Measurements from ENCODE around the gene KLC1. TPM values are rescaled to one million over a fixed set of nuclear protein-coding genes. Genes with fewer than 3 reads are reported as not detected.
"Not testable (repeated sequence)": the region's sequence is repeated elsewhere in the genome, so short reads cannot be mapped to it uniquely, and the experiment has no call there.

KLC1 gene
- total and polyA plus RNA-seq, 2 of the 8 experiments (the other 6 are each of a cell fraction or from before 2014, with no cell fraction given), result 84.6 to 134 TPM

- not testable (repeated sequence) for H3K79me2 ChIP-seq (ENCODE audit: control insufficient read depth in 1 of 2, insufficient read depth in 2 of 2, low read length in 2 of 2); H2BK5ac ChIP-seq (ENCODE audit: low read depth, low read length); H2BK20ac ChIP-seq (ENCODE audit: low read length); H3K56ac ChIP-seq (replicated peaks; ENCODE audit: insufficient read length, low read depth, low read length); H3K18ac ChIP-seq (ENCODE audit: extremely low read depth, low read length); H3K23ac ChIP-seq (ENCODE audit: insufficient read length); H2BK12ac ChIP-seq (ENCODE audit: low read depth, low read length); H3K23me2 ChIP-seq (ENCODE audit: low read depth, low read length); FAIRE-seq; H3K4me1 ChIP-seq (replicated peaks in 1 of 4; ENCODE audit: control insufficient read depth in 3 of 4, insufficient read depth in 4 of 4, low read length in 3 of 4); H3K79me1 ChIP-seq (ENCODE audit: low read depth, low read length); DNase-seq (ENCODE audit: low read depth in 1 of 2, low spot score in 2 of 2); H4K5ac ChIP-seq (ENCODE audit: insufficient read length, low read depth, low read length); H2AFZ ChIP-seq (ENCODE audit: low read length); H3K9ac ChIP-seq (replicated peaks in 1 of 4; ENCODE audit: extremely low read depth in 1 of 4, low read depth in 3 of 4, low read length in 3 of 4); H4K91ac ChIP-seq (replicated peaks; ENCODE audit: insufficient read length, low read length); H2BK15ac ChIP-seq (ENCODE audit: low read length); H4K8ac ChIP-seq (ENCODE audit: extremely low read depth, insufficient read depth, low read length); H4K20me1 ChIP-seq (replicated peaks in 1 of 2; ENCODE audit: control insufficient read depth in 1 of 2, insufficient read depth in 2 of 2, low read length in 2 of 2); H2BK120ac ChIP-seq (replicated peaks; ENCODE audit: low read depth, low read length); H3K36me3 ChIP-seq (ENCODE audit: control insufficient read depth in 2 of 4, insufficient read depth in 4 of 4, low read length in 3 of 4); H3K4me2 ChIP-seq (ENCODE audit: insufficient read depth in 1 of 2, low read depth in 2 of 2, low read length in 2 of 2); H3K4ac ChIP-seq (replicated peaks; ENCODE audit: insufficient read length, low read depth, low read length); H2AK5ac ChIP-seq (ENCODE audit: low read depth, low read length); H3K27ac ChIP-seq (ENCODE audit: low read depth, low read length); H3K4me3 ChIP-seq (ENCODE audit: extremely low read depth in 1 of 4, insufficient read depth in 2 of 4, low read depth in 3 of 4, low read length in 4 of 4); H3K27me3 ChIP-seq (replicated peaks in 1 of 4; ENCODE audit: control insufficient read depth in 3 of 4, extremely low read depth in 1 of 4, insufficient read depth in 3 of 4, low read length in 3 of 4); H3K14ac ChIP-seq (ENCODE audit: insufficient read length)
- ChIA-PET CTCF (ENCODE audit: partially characterized antibody) (interaction anchor here (1.3 kb wide), 1 partner anchor 10 kb away, joined by 4 read pairs; no protein-coding TSS in a partner anchor), POLR2A (ENCODE audit: partially characterized antibody) (interaction anchor here (0.9 to 1.2 kb wide), 2 partner anchors 15 to 19 kb away, joined by 3 to 4 read pairs; partner anchors contain the start of gene KLC1)
- H3K9me3 ChIP-seq (ENCODE audit: insufficient read depth in 2 of 2, low read depth in 1 of 2, low read length in 1 of 2), result peaks cover 9 to 12% of the 10 kb centered on the region in 2 experiments; a peak in 3 of 4 replicates
- WGBS, 2 experiments (ENCODE audit: extremely low coverage in 1 of 2, insufficient coverage in 1 of 2, insufficient read length in 1 of 2, insufficient replicate concordance in 2 of 2, low coverage in 1 of 2, low lambda C conversion rate in 2 of 2, missing lambda C conversion rate in 1 of 2), result 96% methylated on average over 3 of the region's 4 CpGs; no CpG with 5 or more reads in 1 of the 2 experiments
Observed at GRCh38 chr14:103609081-103609480, 19.9 kb upstream of the KLC1 start.
